ENCODE measurements around the gene SEC61B. TPM values are rescaled to one million over a fixed set of nuclear protein-coding genes. Genes with fewer than 3 reads are reported as not detected.
A peak's percentile ranks its signal among the peaks of the same experiment; 100 is the strongest.

Gene SEC61B
- total RNA-seq, 2 donors from 2014 or later, result 153 to 187 TPM

GRCh38 chr9:99220011-99220410 lies 2.1 kb upstream of the SEC61B start:
- no peak overlapping the region for H3K9ac ChIP-seq (ENCODE audit: extremely low read depth, low read length, poor library complexity, severe bottlenecking)
- Mint-ChIP-seq H3K4me3 (peak overlapping the region; percentile 99), H3K9me3 (no peaks in the 10 kb centered on the region), H3K4me1 (peaks cover 25% of the 10 kb centered on the region), H3K27ac (no peak overlapping the region), H3K36me3 (ENCODE audit: low read depth) (peaks cover 36% of the 10 kb centered on the region), H3K27me3 (ENCODE audit: insufficient read depth) (no peaks in the 10 kb centered on the region)
- TF ChIP-seq CTCF (conservative IDR thresholded peaks at IDR 0.05), result no peak
- peak overlapping the region; percentile 53 for H3K4me3 ChIP-seq (ENCODE audit: low read length)
- H3K36me3 ChIP-seq (ENCODE audit: control insufficient read depth, insufficient read depth, low read length), result peaks cover 56% of the 10 kb centered on the region
- DNase-seq, result no peak
- WGBS, 2 experiments (ENCODE audit: insufficient coverage in 1 of 2, insufficient read length in 1 of 2), result 81 to 94% methylated on average over 2 to 3 of the region's 4 CpGs
- no peaks in the 10 kb centered on the region for H3K27me3 ChIP-seq (ENCODE audit: control insufficient read depth, insufficient read depth, low read length, poor library complexity, severe bottlenecking)
- no peak overlapping the region for H3K27ac ChIP-seq (ENCODE audit: low read depth, low read length)
- no peaks in the 10 kb centered on the region for H3K9me3 ChIP-seq (ENCODE audit: control insufficient read depth, low read length)
- H3K4me1 ChIP-seq (ENCODE audit: control insufficient read depth, insufficient read depth, low read length), result no peaks in the 10 kb centered on the region

GRCh38 chr9:99221266-99221620 lies 839 bp upstream of the SEC61B start:
- DNase-seq, result no peak
- no peaks in the 10 kb centered on the region for H3K27me3 ChIP-seq (ENCODE audit: control insufficient read depth, insufficient read depth, low read length, poor library complexity, severe bottlenecking)
- WGBS, 2 experiments (ENCODE audit: insufficient coverage in 1 of 2, insufficient read length in 1 of 2), result 0% methylated on average over 2 to 25 of the region's 25 CpGs
- peak overlapping the region; percentile 99 for H3K4me3 Mint-ChIP-seq
- no peaks in the 10 kb centered on the region for H3K4me1 ChIP-seq (ENCODE audit: control insufficient read depth, insufficient read depth, low read length)
- H3K27ac Mint-ChIP-seq, result peak overlapping the region; percentile 71
- peak overlapping the region; percentile 98 for H3K27ac ChIP-seq (ENCODE audit: low read depth, low read length)
- no peaks in the 10 kb centered on the region for H3K9me3 Mint-ChIP-seq
- no peak for TF ChIP-seq CTCF (conservative IDR thresholded peaks at IDR 0.05)
- H3K4me1 Mint-ChIP-seq, result peaks cover 25% of the 10 kb centered on the region
- H3K36me3 Mint-ChIP-seq (ENCODE audit: low read depth), result peaks cover 38% of the 10 kb centered on the region
- H3K36me3 ChIP-seq (ENCODE audit: control insufficient read depth, insufficient read depth, low read length), result peaks cover 57% of the 10 kb centered on the region
- H3K4me3 ChIP-seq (ENCODE audit: low read length), result peak overlapping the region; percentile 88
- no peaks in the 10 kb centered on the region for H3K27me3 Mint-ChIP-seq (ENCODE audit: insufficient read depth)
- peak overlapping the region; percentile 99 for H3K9ac ChIP-seq (ENCODE audit: extremely low read depth, low read length, poor library complexity, severe bottlenecking)
- H3K9me3 ChIP-seq (ENCODE audit: control insufficient read depth, low read length), result no peaks in the 10 kb centered on the region

GRCh38 chr9:99222416-99223270 lies 561 bp downstream of the SEC61B start:
- Histone ChIP-seq H3K9me3 (ENCODE audit: control insufficient read depth, low read length) (no peaks in the 10 kb centered on the region), H3K4me3 (ENCODE audit: low read length) (peak overlapping the region; percentile 88), H3K4me1 (ENCODE audit: control insufficient read depth, insufficient read depth, low read length) (no peaks in the 10 kb centered on the region), H3K9ac (ENCODE audit: extremely low read depth, low read length, poor library complexity, severe bottlenecking) (peak overlapping the region; percentile 99), H3K27me3 (ENCODE audit: control insufficient read depth, insufficient read depth, low read length, poor library complexity, severe bottlenecking) (no peaks in the 10 kb centered on the region), H3K36me3 (ENCODE audit: control insufficient read depth, insufficient read depth, low read length) (peaks cover 52% of the 10 kb centered on the region), H3K27ac (ENCODE audit: low read depth, low read length) (peak overlapping the region; percentile 98)
- no peaks in the 10 kb centered on the region for H3K9me3 Mint-ChIP-seq
- H3K36me3 Mint-ChIP-seq (ENCODE audit: low read depth), result peaks cover 35% of the 10 kb centered on the region
- WGBS, 2 experiments (ENCODE audit: insufficient coverage in 1 of 2, insufficient read length in 1 of 2), result 12 to 23% methylated on average over 19 to 30 of the region's 30 CpGs
- TF ChIP-seq CTCF (conservative IDR thresholded peaks at IDR 0.05), result no peak
- DNase-seq, result no peak
- H3K4me1 Mint-ChIP-seq, result peaks cover 25% of the 10 kb centered on the region
- H3K27ac Mint-ChIP-seq, result peak overlapping the region; percentile 100
- no peaks in the 10 kb centered on the region for H3K27me3 Mint-ChIP-seq (ENCODE audit: insufficient read depth)
- peak overlapping the region; percentile 99 for H3K4me3 Mint-ChIP-seq

Measured in endodermal cell (in vitro differentiated cells).